Mucosa of rectum (tissue), 2 donors: ENCODE data around the gene GPATCH8.

Experiments used
- H3K27ac ChIP-seq, 2 donors: one replicate each; pipeline ENCODE4 v1.7.0; 2013; ENCODE audit warnings: inconsistent platforms in 2 of 2, low read depth in 2 of 2, low read length in 2 of 2
- H3K27me3 ChIP-seq, 2 donors: one replicate each; pipeline ENCODE4 v1.7.0; 2013; ENCODE audit warnings: low read length in 2 of 2; ENCODE audit not compliant: control insufficient read depth in 2 of 2, insufficient read depth in 2 of 2
- H3K36me3 ChIP-seq, 2 donors: one replicate each; pipeline ENCODE4 v1.7.0; 2013; ENCODE audit warnings: low read length in 2 of 2; ENCODE audit not compliant: control insufficient read depth in 2 of 2, insufficient read depth in 2 of 2
- H3K4me1 ChIP-seq, 2 donors: one replicate each; pipeline ENCODE4 v1.7.0; 2013; ENCODE audit warnings: low read length in 2 of 2, mild to moderate bottlenecking in 1 of 2; ENCODE audit not compliant: control insufficient read depth in 2 of 2, insufficient read depth in 2 of 2
- H3K4me3 ChIP-seq, 2 donors: one replicate each; pipeline ENCODE4 v1.7.0; 2013; ENCODE audit warnings: low read length in 2 of 2
- H3K9ac ChIP-seq, 2 donors: one replicate each; pipeline ENCODE4 v1.7.0; 2013; ENCODE audit warnings: low read length in 2 of 2, low read depth in 1 of 2, mild to moderate bottlenecking in 1 of 2
- H3K9me3 ChIP-seq, 2 donors: one replicate each; pipeline ENCODE4 v1.7.0; 2013; ENCODE audit warnings: low read length in 2 of 2; ENCODE audit not compliant: control insufficient read depth in 2 of 2
- donor health status: healthy.
- donor health status: Normal muscosa, but diverticular disease.

GPATCH8 gene

DNA sequence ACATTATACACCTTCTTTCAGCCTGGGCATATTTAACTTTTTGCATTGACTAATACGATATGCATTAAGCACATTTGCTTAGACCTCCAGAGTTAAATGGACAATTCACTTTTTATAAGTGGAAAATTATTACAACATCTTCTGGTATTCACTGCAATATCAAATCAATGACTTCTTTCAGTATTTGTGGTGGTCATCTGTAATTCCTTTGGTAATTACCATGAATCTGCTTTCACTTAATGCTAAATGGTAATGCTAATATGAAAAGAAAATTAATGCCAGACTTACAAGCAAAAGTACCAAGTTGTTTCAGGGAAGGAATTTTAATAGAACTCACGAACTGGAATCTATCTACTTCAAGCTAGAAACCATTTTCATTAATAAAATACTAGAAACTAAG lies 6.4 kb downstream of the GPATCH8 start:
- Histone ChIP-seq H3K27me3 (no peaks in the 10 kb centered on the region), H3K4me3 (no peak overlapping the region), H3K4me1 (peaks cover 5 to 16% of the 10 kb centered on the region in 2 donors), H3K27ac (no peak overlapping the region), H3K36me3 (no peaks in the 10 kb centered on the region), H3K9ac (no peak overlapping the region), H3K9me3 (no peaks in the 10 kb centered on the region)

DNA sequence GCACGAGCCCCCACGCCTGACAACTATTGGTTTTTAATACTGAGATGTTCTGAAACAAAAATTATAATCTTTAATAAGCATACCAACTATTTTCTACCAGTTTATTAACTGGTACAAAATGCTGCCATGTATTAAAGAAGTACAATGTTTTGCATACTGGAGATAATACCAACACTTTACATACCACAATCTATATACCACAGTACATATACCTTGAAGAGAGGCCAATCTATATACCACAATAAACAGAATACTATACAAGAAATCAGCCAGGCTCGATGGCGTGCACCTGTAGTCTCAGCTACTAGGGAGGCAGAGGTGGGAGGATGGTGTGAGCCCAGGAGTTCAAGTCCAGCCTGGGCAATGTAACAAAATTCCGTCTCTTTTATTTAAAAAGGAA lies 9.9 kb downstream of the GPATCH8 start:
- Histone ChIP-seq H3K4me1 (no peaks in the 10 kb centered on the region), H3K27me3 (no peaks in the 10 kb centered on the region), H3K27ac (no peak overlapping the region), H3K36me3 (no peaks in the 10 kb centered on the region), H3K9ac (no peak overlapping the region), H3K4me3 (no peak overlapping the region), H3K9me3 (no peaks in the 10 kb centered on the region)

DNA sequence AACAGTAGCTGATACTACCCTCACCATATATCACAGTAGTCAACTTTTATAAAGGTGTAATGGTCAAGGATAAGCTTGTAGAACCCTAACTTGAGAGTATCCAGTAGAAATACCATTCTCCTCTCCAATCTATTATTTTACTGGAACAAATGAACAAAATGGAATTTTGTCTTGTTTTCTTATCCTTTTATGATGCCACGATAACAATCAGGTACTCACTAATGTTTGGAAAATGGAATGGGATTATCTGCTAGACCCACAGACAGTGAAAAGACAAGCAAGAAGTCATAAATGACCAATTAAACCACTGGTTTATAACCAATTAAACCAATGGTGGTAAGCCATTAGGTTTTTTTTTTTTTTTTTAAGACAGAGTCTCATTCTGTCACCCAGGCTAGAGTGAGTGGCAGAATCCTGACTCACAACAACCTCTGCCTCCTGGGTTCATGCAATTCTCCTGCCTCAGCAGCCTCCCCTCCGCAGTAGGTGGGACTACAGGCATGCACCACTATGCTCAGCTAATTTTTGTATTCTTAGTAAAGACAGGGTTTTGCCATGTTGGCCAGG lies 10.4 kb downstream of the GPATCH8 start:
- Histone ChIP-seq H3K9me3 (no peaks in the 10 kb centered on the region), H3K27me3 (no peaks in the 10 kb centered on the region), H3K36me3 (no peaks in the 10 kb centered on the region), H3K27ac (no peak overlapping the region), H3K9ac (no peak overlapping the region), H3K4me1 (no peaks in the 10 kb centered on the region), H3K4me3 (no peak overlapping the region)

DNA sequence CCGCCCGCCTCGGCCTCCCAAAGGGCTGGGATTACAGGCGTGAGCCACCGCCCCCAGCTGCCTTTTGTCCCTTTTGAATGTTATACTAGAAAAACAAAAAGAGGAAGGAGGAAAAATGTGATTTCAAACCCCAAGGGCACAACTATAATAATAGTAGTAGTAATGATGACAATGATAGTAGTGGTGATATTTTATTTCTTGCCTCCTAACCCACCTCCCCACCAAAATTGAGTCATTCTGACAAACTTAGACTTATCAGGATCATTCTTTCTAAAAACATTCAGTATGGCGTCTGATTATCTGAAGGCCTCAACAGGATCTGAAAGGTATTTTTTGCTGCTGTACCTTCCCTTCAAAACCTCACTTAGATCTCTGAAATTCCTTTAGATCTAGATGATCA lies 13.6 kb downstream of the GPATCH8 start:
- H3K27me3 ChIP-seq, result no peaks in the 10 kb centered on the region
- H3K4me3 ChIP-seq, result no peak overlapping the region
- no peaks in the 10 kb centered on the region for H3K4me1 ChIP-seq
- H3K9ac ChIP-seq, result no peak overlapping the region
- no peaks in the 10 kb centered on the region for H3K36me3 ChIP-seq
- no peak overlapping the region for H3K27ac ChIP-seq
- H3K9me3 ChIP-seq, result no peaks in the 10 kb centered on the region

DNA sequence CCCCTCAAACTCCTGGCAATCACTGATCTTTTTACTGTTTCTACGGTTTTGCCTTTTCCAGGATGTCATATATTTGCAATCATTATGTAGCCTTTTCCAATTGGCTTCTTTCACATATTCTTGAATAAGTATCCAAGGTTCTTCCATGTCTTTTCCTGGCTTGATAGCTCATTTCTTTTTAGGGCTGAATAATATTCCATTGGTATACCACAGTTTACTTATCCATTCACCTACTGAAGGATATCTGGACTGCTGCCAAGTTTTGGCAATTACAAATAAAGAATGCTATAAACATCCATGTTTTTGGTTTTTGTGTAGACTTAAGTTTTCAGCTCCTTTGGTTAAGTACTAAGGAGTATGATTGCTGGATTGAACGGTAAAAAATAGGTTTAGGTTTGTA lies 16.0 kb downstream of the GPATCH8 start:
- H3K27me3 ChIP-seq, result no peaks in the 10 kb centered on the region
- no peak overlapping the region for H3K4me3 ChIP-seq
- H3K4me1 ChIP-seq, result no peaks in the 10 kb centered on the region
- H3K36me3 ChIP-seq, result no peaks in the 10 kb centered on the region
- no peak overlapping the region for H3K9ac ChIP-seq
- H3K9me3 ChIP-seq, result no peaks in the 10 kb centered on the region
- H3K27ac ChIP-seq, result no peak overlapping the region

DNA sequence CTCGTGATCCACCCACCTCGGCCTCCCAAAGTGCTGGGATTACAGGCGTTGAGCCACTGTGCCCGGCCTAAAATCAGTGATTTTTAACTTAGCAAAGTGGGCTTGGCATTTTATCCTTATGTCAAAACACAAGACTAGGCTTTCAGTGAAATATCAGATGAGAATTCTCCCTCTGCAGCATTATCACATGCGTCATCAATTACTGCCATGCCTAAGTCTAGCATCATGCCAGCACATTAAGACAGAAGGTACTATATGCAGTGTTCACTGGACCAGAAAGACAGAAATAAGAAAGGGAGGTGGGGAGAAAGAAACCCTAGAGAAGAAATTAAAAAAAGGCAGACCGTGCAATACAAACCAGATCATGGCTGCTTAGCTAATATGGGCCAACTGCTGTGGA lies 29.8 kb downstream of the GPATCH8 start:
- no peak overlapping the region for H3K9ac ChIP-seq
- no peak overlapping the region for H3K4me3 ChIP-seq
- peaks cover 0 to 5% of the 10 kb centered on the region in 2 donors for H3K36me3 ChIP-seq
- no peaks in the 10 kb centered on the region for H3K9me3 ChIP-seq
- no peaks in the 10 kb centered on the region for H3K27me3 ChIP-seq
- H3K27ac ChIP-seq, result no peak overlapping the region
- H3K4me1 ChIP-seq, result no peaks in the 10 kb centered on the region

DNA sequence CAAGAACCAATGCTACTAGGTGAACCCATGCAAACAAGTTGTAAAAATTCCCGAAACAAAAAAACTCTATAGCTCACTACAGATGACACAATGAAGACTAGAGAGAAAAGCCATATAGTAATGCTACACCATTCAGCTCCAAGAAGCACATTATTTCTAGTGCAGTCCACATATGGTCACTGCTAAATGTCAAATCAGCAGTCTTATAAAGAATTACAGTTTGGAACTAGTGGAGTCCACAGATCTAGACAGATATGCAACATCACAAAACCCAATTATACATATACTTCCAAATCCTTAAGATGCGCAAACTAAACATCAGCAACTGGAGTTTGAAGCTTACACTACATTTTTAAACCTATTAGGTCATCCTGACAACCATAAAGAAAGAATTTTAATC lies 33.5 kb downstream of the GPATCH8 start:
- Histone ChIP-seq H3K9ac (no peak overlapping the region), H3K4me1 (no peaks in the 10 kb centered on the region), H3K9me3 (no peaks in the 10 kb centered on the region), H3K27me3 (no peaks in the 10 kb centered on the region), H3K4me3 (no peak overlapping the region), H3K27ac (no peak overlapping the region), H3K36me3 (peaks cover 0 to 5% of the 10 kb centered on the region in 2 donors)

DNA sequence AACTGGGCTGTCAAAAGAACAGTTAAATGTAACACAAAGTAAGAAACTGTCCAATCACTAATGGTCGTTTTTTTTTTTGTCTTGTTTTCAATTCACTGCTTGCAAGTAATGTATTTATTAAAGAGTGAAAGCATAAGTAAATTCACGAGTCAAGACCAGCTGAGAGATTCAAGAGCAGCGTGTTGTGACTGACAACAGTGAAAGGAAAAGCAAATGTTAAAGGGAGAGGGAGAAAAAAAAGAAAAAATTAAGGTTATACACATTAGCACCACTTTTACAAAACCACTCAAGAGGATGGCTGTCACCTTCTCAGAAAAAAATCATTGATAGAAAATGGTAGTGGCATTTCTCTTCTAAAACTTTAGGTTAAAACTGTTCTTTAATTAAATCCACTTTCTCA lies 36.1 kb downstream of the GPATCH8 start:
- H3K4me1 ChIP-seq, result no peaks in the 10 kb centered on the region
- no peaks in the 10 kb centered on the region for H3K27me3 ChIP-seq
- no peak overlapping the region for H3K4me3 ChIP-seq
- H3K27ac ChIP-seq, result no peak overlapping the region
- no peaks in the 10 kb centered on the region for H3K9me3 ChIP-seq
- H3K9ac ChIP-seq, result no peak overlapping the region
- peaks cover 0 to 4% of the 10 kb centered on the region in 2 donors for H3K36me3 ChIP-seq

DNA sequence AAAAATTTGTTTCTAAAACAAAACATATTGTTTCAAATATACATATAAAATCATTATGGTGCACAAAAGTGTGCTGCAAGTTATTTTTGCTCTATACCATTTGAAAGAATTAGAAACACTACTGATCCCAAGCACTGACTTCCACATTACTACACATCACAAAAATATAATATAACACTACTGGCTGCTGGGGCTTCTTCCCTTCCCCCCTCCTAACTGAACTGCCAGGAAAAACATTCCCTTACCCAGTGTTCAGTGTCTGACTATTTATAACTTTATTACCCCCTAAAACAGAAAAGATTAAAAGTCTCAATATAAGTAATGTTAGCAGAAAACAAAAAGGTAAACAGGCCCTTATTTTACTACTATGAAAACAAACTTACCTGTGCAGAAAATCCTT lies 36.9 kb downstream of the GPATCH8 start:
- no peaks in the 10 kb centered on the region for H3K9me3 ChIP-seq
- H3K27me3 ChIP-seq, result no peaks in the 10 kb centered on the region
- H3K27ac ChIP-seq, result no peak overlapping the region
- H3K9ac ChIP-seq, result no peak overlapping the region
- no peak overlapping the region for H3K4me3 ChIP-seq
- H3K4me1 ChIP-seq, result no peaks in the 10 kb centered on the region
- H3K36me3 ChIP-seq, result peaks cover 0 to 4% of the 10 kb centered on the region in 2 donors

DNA sequence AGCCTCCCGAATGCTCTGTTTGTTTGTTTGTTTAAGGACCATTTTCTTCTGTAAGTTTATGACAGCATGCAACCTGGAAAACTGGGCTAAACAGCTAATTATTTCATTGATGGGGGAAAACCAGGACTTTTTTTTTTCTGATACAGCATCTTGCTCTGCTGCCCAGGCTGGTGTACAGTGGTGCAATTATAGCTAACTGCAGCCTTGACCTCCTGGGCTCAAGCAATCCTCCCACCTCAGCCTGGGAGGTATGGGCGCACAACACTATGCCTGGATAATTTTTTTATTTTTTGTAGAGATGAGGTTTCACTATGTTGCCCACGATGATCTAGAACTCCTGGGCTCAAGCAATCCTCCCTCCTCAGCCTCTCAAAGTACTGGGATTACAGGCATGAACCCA lies 37.3 kb downstream of the GPATCH8 start:
- peaks cover 0 to 4% of the 10 kb centered on the region in 2 donors for H3K36me3 ChIP-seq
- H3K4me1 ChIP-seq, result no peaks in the 10 kb centered on the region
- H3K27me3 ChIP-seq, result no peaks in the 10 kb centered on the region
- no peak overlapping the region for H3K4me3 ChIP-seq
- no peaks in the 10 kb centered on the region for H3K9me3 ChIP-seq
- no peak overlapping the region for H3K27ac ChIP-seq
- H3K9ac ChIP-seq, result no peak overlapping the region

DNA sequence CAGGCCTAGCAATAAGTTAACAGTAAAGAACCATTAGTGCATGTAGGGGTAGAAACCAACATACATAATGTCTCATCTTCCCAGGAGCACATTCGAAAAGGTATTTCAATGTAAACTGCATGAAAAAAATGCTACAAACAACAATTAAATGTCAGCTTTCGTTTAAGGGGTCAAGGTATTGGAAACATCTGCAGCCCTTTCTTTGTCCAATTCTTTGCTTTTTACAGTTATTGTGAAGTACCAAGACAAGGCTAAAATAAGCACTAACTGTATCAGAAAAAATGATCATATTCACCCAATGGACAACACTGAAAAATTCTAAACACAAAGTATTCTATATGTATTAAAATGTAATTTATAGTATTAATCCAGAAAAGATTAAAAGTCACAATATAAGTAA lies 37.9 kb downstream of the GPATCH8 start:
- H3K4me1 ChIP-seq, result no peaks in the 10 kb centered on the region

More for the DNA sequence above, 37.9 kb downstream of the GPATCH8 start:
- Histone ChIP-seq H3K27ac (no peak overlapping the region), H3K4me3 (no peak overlapping the region), H3K9me3 (no peaks in the 10 kb centered on the region), H3K36me3 (peaks cover 0 to 4% of the 10 kb centered on the region in 2 donors), H3K27me3 (no peaks in the 10 kb centered on the region), H3K9ac (no peak overlapping the region)
